Activated CD8-positive, alpha-beta T cell treated with anti-CD3 and anti-CD28 coated beads, Interleukin-2, amount 10 ng/mL, durations not matched to agents 7 days and 5 days (primary cell): ENCODE results near the gene LRRC61. TPM values are rescaled to one million over a fixed set of nuclear protein-coding genes. Genes with fewer than 3 reads are reported as not detected.

ENCODE experiments used
- ATAC-seq: fragments of 150-1000 bp; cut with Tn5 transposase; one replicate; pipeline ENCODE4 v1.10.0; 2021; ENCODE audit warnings: moderate library complexity
- CTCF ChIA-PET: fragments of 350-600 bp; sonication (Branson Sonifier 250); formaldehyde crosslinking; loops from one replicate; lab custom pipeline; 2021; ENCODE audit warnings: antibody characterized with exemption; lab: Charles Lee
- POLR2A ChIA-PET: fragments of 350-600 bp; sonication (Branson Sonifier 250); formaldehyde crosslinking; loops from one replicate; lab custom pipeline; 2021; ENCODE audit warnings: antibody characterized with exemption; lab: Charles Lee
- DNase-seq: peaks from one replicate; pipeline ENCODE4 v3.0.0-alpha.2; 2020
- H3K27ac Mint-ChIP-seq: one replicate; pipeline ENCODE4 v1.8.0; 2021; ENCODE audit warnings: mild to moderate bottlenecking, mixed read lengths
- H3K27me3 Mint-ChIP-seq: one replicate; pipeline ENCODE4 v1.8.0; 2021; ENCODE audit warnings: low read depth, mixed read lengths
- H3K36me3 Mint-ChIP-seq: one replicate; pipeline ENCODE4 v1.8.0; 2021; ENCODE audit warnings: low read depth, mixed read lengths
- H3K4me1 Mint-ChIP-seq: one replicate; pipeline ENCODE4 v1.8.0; 2021; ENCODE audit warnings: low read depth, mixed read lengths
- H3K4me3 Mint-ChIP-seq: one replicate; pipeline ENCODE4 v1.8.0; 2021; ENCODE audit warnings: mild to moderate bottlenecking, mixed read lengths
- H3K9me3 Mint-ChIP-seq: one replicate; pipeline ENCODE4 v1.8.0; 2022; ENCODE audit warnings: mixed read lengths; ENCODE audit not compliant: insufficient read depth
- total RNA-seq, 2 experiments: library from RNA; stranded (reverse); gene quantifications; one replicate each; pipeline ENCODE4 v1.2.3, GENCODE V29; 2021

Gene LRRC61
- total RNA-seq, 2 experiments from 2014 or later: 21.0 to 21.4 TPM

DNA sequence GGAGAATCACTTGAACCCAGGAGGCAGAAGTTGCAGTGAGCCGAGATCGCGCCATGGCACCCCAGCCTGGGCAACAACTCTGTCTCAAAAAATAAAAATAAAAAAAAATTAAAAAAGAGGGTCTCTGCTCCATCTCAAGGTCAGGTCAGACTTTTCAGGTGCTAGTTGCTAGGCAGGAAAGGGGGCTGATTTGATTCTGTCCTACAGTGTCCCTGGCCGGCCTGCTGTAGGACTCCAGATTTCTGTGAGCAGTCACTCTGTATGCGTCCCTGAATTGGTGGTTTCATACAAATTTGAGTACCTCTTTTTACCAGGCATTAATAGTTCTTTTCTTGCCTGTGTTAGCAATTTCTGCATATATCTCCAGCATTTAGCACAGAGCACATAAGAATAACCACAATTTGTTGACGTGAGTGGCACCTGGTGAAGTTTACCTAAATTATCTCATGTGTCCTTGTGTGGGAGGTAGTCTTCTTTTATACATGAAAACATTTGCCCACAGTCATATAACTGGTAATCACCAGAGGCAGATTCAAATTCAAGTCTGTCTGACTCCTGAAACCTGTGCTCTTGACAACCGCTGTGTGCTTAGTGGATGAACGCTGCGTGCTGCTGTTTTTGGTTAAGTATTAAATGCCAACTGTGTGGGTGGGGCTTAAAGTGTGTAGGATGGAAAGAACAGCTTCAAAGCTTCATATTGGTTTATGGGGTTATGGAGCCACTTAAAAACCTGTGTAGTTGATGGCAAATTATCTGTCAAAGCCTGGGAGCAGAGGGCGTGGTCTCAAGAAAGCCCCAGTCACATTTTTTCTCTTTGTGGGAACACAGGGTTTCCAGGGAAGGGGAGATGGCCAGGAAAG lies 52.7 kb downstream of the LRRC61 start:
- Mint-ChIP-seq H3K27me3 (no peaks in the 10 kb centered on the region), H3K36me3 (peaks cover 24% of the 10 kb centered on the region), H3K27ac (no peak overlapping the region), H3K4me3 (no peak overlapping the region), H3K9me3 (no peaks in the 10 kb centered on the region), H3K4me1 (peaks cover 40% of the 10 kb centered on the region)
- ATAC-seq: no peak
- no peak for DNase-seq
- POLR2A ChIA-PET: no interaction called here
- CTCF ChIA-PET: interaction anchor here (0.6 to 3.0 kb wide), 4 partner anchors 10 to 30 kb away, joined by 3 to 20 read pairs (median 4); a partner anchor contains a TSS

DNA sequence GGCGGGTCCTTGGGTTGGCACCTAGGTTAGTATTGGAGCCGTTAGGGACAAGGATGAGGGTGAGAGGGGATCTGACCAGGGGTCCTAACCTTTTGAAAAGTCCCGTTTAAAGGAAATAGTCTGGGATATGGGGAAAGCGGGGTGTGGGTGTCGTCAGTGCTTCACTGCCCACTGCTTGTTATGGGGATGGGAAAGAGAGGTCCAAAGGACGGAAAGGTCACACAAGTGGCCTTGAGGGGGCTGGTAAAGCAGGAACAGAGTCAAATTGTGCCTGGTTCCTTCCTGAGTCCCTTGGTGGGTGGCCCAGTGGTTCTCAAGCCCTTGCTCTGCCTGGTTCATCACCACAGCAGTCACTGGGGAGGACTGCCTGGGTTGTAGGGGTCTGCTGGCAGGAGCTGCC lies 53.4 kb downstream of the LRRC61 start:
- Mint-ChIP-seq H3K27me3 (no peaks in the 10 kb centered on the region), H3K4me1 (peaks cover 40% of the 10 kb centered on the region), H3K27ac (no peak overlapping the region), H3K9me3 (no peaks in the 10 kb centered on the region), H3K36me3 (peaks cover 24% of the 10 kb centered on the region), H3K4me3 (no peak overlapping the region)
- CTCF ChIA-PET: interaction anchor here (3.0 kb wide), 1 partner anchor 29 kb away, joined by 20 read pairs; a partner anchor contains a TSS
- ATAC-seq: no peak
- POLR2A ChIA-PET: no interaction called here
- DNase-seq: no peak

DNA sequence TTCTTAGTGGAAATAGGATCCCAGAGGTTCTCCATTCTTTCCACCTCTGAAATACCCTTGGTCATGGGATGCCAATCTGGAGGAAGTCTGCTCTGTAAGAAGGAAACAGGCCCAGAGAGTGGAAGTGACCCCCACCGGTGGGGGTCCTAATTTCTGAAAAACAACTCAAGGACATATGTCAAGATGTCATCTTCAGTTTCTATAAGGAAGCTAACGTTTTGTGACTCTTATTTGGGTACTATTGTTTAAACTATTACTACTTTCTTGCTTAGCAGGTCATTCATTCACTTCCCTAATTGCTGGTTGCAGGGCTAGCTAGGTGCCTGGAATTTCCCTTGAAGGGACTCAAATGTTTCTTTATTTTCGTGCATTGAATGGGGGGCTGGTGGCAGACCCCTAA lies 54.0 kb downstream of the LRRC61 start:
- ATAC-seq (no peak), DNase-seq (no peak)
- H3K4me3 Mint-ChIP-seq: no peak overlapping the region
- peak overlapping the region; percentile 67 for H3K27ac Mint-ChIP-seq
- CTCF ChIA-PET: interaction anchor here (0.7 to 3.0 kb wide), 8 partner anchors 8 to 378 kb away, joined by 3 to 20 read pairs (median 4); partner anchors contain the start of gene REPIN1
- H3K9me3 Mint-ChIP-seq: no peaks in the 10 kb centered on the region
- H3K36me3 Mint-ChIP-seq: peaks cover 24% of the 10 kb centered on the region
- peaks cover 40% of the 10 kb centered on the region for H3K4me1 Mint-ChIP-seq
- POLR2A ChIA-PET: interaction anchor here (1.5 to 1.6 kb wide), 2 partner anchors 11 to 27 kb away, joined by 4 to 6 read pairs; no protein-coding TSS in a partner anchor
- H3K27me3 Mint-ChIP-seq: no peaks in the 10 kb centered on the region

DNA sequence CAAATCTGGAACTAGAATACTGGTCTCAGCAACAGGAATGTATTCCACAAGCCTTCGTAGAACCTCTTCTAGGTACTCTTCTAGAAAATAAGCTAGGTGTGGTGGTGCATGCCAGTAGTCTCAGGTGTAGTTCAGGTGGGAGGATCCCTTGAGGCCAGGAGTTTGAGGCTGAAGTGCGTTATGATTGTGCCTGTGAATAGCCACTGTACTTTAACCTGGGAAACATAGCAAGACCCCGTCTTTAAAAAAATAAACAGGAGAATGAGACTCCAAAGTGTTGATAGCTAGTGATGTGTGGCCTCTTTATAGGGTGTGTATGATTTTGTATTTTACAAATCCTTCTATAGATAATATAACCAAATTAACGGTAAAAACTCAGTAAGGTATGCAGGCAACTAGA lies 54.5 kb downstream of the LRRC61 start:
- POLR2A ChIA-PET: interaction anchor here (0.8 to 3.0 kb wide), 9 partner anchors 8 to 74 kb away, joined by 3 to 13 read pairs (median 4); partner anchors contain the start of genes ACTR3C and LRRC61
- ATAC-seq: no peak
- CTCF ChIA-PET: interaction anchor here (0.7 to 3.0 kb wide), 11 partner anchors 9 to 378 kb away, joined by 3 to 20 read pairs (median 3); partner anchors contain the start of gene REPIN1
- Mint-ChIP-seq H3K9me3 (no peaks in the 10 kb centered on the region), H3K27me3 (no peaks in the 10 kb centered on the region), H3K4me3 (peak overlapping the region; percentile 42), H3K27ac (peak overlapping the region; percentile 67), H3K4me1 (peaks cover 40% of the 10 kb centered on the region), H3K36me3 (peaks cover 22% of the 10 kb centered on the region)
- DNase-seq: no peak

DNA sequence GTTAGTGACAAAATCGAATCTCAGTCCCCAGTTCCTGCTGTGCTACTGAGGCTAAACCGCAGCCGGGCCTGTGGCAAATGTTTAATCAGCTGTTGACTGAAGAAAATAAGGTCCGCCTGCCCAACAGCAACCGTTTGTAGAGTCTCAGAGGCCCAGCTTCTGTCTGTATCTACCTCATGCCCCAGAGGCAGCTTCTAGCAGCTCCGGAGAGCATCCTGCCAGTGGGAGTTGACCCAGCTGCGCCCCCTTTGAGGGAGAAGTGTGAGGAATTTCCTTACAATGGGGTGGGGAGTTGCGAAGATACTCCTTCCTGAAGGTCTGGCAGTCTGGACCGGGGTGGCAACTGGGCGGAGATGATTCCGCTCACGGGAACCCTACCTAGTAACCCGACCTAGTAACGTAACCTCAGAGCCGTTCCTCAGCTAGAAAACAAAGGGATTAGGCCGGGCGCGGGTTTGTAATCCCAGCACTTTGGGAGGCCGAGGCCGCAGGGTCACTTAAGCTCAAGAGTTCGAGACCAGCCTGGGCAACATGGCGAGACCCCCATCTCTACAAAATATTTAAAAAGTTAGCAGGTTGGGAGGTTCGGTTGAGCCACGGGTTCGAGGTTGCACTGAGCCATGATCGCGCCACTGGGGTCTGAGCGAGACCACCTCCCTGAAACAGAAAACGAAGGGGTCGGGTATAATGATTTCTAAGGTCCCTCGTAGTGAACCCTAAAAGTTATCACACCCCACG lies 55.1 kb downstream of the LRRC61 start:
- Mint-ChIP-seq H3K36me3 (peaks cover 15% of the 10 kb centered on the region), H3K27ac (peak overlapping the region; percentile 72), H3K4me1 (peaks cover 40% of the 10 kb centered on the region), H3K4me3 (peak overlapping the region; percentile 86), H3K9me3 (no peaks in the 10 kb centered on the region), H3K27me3 (no peaks in the 10 kb centered on the region)
- DNase-seq (peak; percentile 69), ATAC-seq (no peak)
- POLR2A ChIA-PET: interaction anchor here (0.8 to 3.0 kb wide), 10 partner anchors 9 to 73 kb away, joined by 3 to 13 read pairs (median 4); partner anchors contain the start of genes ACTR3C and LRRC61
- CTCF ChIA-PET: interaction anchor here (1.0 to 3.0 kb wide), 11 partner anchors 8 to 244 kb away, joined by 3 to 20 read pairs (median 3); partner anchors contain the start of gene REPIN1

DNA sequence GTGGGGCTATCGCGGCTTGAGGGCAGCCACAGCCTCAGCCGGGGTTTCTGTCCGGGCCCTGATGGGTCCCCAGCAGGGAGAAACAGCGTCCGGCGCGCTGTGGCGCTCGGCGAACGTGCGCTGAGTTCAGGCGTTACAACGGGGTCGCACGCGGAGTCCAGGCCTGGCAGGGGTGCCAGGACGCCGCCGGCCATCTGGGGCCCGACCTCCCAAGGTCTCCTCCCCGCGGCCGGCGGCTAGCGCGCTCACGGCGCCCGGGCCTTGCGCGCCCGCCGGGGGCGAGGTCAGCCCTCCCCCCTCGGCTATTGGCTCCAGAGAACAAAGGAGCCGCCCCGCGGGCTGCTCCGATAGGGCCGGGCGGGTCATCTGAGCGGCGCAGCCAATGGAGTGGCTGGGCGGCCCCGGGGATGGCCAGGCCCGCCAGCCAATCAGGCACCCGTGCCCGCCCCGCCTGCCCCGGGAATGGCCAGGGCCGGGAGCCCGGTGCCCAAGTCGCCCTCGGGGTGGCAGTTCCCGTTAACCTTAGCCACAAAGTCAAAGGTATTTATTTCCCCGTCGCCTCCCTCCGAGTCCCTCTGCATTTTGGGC lies 55.8 kb downstream of the LRRC61 start, which contains the start of gene ZNF775:
Gene ZNF775, plus strand, starts transcription at position 478 of the 588 bp plus-strand sequence. CDS start 9,141 bp downstream, outside the sequence.
- Mint-ChIP-seq H3K36me3 (peaks cover 9% of the 10 kb centered on the region), H3K4me1 (peaks cover 40% of the 10 kb centered on the region), H3K9me3 (no peaks in the 10 kb centered on the region), H3K4me3 (peak within 1 kb of the TSS; percentile 86), H3K27ac (peak within 1 kb of the TSS; percentile 72), H3K27me3 (no peaks in the 10 kb centered on the region)
- CTCF ChIA-PET: interaction anchor here (1.1 to 2.3 kb wide), 5 partner anchors 10 to 244 kb away, joined by 3 to 16 read pairs (median 7); partner anchors contain the start of gene REPIN1
- DNase-seq (peak; percentile 94), ATAC-seq (peak; percentile 99)
- POLR2A ChIA-PET: interaction anchor here (1.0 to 3.0 kb wide), 5 partner anchors 9 to 72 kb away, joined by 3 to 13 read pairs (median 6); partner anchors contain the start of genes ACTR3C and LRRC61

DNA sequence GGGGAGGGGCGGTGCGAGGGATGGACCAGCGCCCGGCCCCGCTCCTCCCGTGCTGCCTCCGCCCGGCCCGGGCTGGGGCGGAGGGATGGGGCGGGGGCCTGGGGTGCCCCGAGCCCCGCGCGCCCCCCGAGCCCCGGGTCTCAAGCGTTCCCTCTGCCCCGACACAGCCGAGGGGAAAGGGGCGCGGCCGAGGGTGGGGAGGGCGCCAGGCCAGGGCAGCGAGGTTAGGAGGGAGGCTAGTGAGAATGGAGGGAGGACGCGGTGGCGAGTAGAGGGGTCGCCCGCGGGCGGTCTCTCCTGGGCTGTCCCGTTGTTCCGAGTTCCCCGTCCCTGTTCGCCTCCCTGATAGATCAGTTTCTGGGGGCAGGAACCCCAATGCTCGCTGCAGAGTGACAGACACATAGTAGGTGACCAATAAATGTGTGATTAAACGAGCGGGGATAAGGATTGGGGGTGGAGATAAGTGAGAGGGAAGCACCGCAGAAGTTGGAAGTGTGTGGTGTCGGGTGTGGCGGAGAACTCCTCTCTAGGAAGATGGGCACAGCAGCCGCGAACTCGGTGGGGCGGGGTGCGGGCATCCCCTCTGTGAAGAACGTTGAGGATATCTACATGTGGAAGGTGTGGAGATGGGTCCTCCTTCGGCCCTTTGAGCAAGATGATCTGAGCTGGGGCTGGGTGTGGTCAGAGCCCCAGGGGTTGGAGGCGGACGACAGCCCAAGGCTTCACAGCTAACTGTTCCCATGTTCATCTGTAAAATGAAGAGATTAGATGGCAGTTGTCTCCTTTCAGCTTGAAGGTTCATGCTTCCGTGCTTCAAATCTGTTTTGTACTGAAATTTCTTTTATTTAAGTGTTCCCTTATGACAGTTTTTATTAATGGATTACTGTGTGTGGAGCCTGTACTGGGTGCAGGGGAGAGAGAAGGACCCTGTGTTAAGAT lies 56.6 kb downstream of the LRRC61 start:
- H3K4me1 Mint-ChIP-seq: peaks cover 40% of the 10 kb centered on the region
- no peaks in the 10 kb centered on the region for H3K27me3 Mint-ChIP-seq
- ChIA-PET POLR2A (interaction anchor here (3.0 kb wide), 1 partner anchor 10 kb away, joined by 13 read pairs; no protein-coding TSS in a partner anchor), CTCF (interaction anchor here (1.1 to 2.3 kb wide), 3 partner anchors 11 to 23 kb away, joined by 3 to 16 read pairs (median 12); partner anchors contain the start of gene REPIN1)
- peak; percentile 57 for ATAC-seq
- DNase-seq: peak; percentile 34
- H3K4me3 Mint-ChIP-seq: peak overlapping the region; percentile 86
- peaks cover 3% of the 10 kb centered on the region for H3K36me3 Mint-ChIP-seq
- H3K27ac Mint-ChIP-seq: peak overlapping the region; percentile 19
- no peaks in the 10 kb centered on the region for H3K9me3 Mint-ChIP-seq

DNA sequence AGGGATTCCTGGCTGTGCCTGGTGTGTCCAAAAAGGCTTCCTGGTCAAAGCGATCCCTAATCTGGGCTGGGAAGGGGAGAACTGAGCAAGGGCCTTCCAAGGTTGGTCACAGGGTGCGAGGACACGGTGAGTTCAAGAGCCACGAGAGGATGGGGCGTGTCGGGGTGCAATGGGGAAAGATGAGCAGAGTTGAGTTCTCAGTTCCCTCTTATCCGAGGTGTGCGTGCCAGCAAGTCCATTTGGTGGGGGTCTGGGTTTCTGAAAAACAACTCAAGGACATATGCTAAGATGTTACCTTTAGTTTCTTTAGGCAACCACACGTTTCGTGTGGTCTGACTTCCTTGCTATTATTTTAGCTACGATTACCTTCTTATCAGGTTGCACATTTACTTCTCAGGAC lies 57.3 kb downstream of the LRRC61 start:
- Mint-ChIP-seq H3K27ac (peak overlapping the region; percentile 47), H3K4me1 (peaks cover 42% of the 10 kb centered on the region), H3K36me3 (peaks cover 3% of the 10 kb centered on the region), H3K4me3 (peak overlapping the region; percentile 86), H3K27me3 (no peaks in the 10 kb centered on the region), H3K9me3 (no peaks in the 10 kb centered on the region)
- ChIA-PET CTCF (interaction anchor here (1.1 kb wide), 1 partner anchor 22 kb away, joined by 3 read pairs; no protein-coding TSS in a partner anchor), POLR2A (interaction anchor here (3.0 kb wide), 1 partner anchor 11 kb away, joined by 13 read pairs; no protein-coding TSS in a partner anchor)
- no peak for ATAC-seq
- no peak for DNase-seq

DNA sequence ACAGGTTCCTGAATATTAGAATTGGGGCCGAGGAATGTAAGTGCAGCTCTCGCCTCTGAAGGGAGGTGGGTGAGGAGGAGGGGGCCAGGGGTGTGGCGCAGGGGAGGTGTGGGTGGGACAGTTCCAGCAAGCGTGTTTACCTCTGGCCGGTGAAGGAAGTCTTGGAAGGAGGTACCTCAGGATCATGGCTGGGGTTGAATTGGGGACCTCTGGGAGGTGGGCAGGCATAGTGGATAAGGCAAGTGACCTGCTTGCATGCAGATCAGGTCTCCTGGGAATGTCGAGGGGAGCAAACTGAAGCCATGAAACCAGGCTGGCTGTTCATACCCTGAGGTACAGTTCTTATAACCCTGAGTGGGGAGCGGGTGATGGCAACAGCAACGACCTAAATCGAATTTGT lies 57.9 kb downstream of the LRRC61 start:
- H3K27me3 Mint-ChIP-seq: no peaks in the 10 kb centered on the region
- no peak overlapping the region for H3K27ac Mint-ChIP-seq
- H3K4me1 Mint-ChIP-seq: peaks cover 38% of the 10 kb centered on the region
- ATAC-seq (no peak), DNase-seq (no peak)
- POLR2A ChIA-PET: no interaction called here
- H3K9me3 Mint-ChIP-seq: no peaks in the 10 kb centered on the region
- peaks cover 3% of the 10 kb centered on the region for H3K36me3 Mint-ChIP-seq
- CTCF ChIA-PET: no interaction called here
- H3K4me3 Mint-ChIP-seq: no peak overlapping the region

DNA sequence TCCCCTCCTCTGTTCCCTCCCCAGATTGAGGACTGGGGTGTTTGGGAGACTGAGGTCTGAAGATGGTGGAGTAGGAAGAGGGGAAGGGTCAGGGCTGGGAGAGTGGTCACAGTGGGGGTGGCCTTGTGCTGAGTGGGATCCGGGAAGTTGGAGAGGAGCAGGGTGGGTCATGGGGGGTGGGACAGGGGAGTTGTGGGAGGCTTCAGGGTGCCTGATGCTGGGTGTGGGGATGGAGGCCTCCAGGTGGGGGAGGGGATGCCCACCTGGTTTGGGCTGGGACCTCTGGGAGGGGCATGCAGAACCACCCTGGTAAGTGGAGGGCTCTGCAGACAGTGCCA lies 58.6 kb downstream of the LRRC61 start:
- no peak for ATAC-seq
- Mint-ChIP-seq H3K4me1 (peaks cover 37% of the 10 kb centered on the region), H3K27me3 (no peaks in the 10 kb centered on the region), H3K4me3 (no peak overlapping the region), H3K9me3 (no peaks in the 10 kb centered on the region), H3K27ac (no peak overlapping the region), H3K36me3 (peaks cover 3% of the 10 kb centered on the region)
- ChIA-PET CTCF (no interaction called here), POLR2A (no interaction called here)
- DNase-seq: no peak
